ENCODE measurements around the gene TIMM21. TPM values are rescaled to one million over a fixed set of nuclear protein-coding genes. Genes with fewer than 3 reads are reported as not detected.
A peak's percentile ranks its signal among the peaks of the same experiment; 100 is the strongest.

The TIMM21 gene
- total and polyA plus RNA-seq, 2 of the 13 experiments (the other 11 are each of a cell fraction or from before 2014, with no cell fraction given) = 29.6 to 62.3 TPM

DNA sequence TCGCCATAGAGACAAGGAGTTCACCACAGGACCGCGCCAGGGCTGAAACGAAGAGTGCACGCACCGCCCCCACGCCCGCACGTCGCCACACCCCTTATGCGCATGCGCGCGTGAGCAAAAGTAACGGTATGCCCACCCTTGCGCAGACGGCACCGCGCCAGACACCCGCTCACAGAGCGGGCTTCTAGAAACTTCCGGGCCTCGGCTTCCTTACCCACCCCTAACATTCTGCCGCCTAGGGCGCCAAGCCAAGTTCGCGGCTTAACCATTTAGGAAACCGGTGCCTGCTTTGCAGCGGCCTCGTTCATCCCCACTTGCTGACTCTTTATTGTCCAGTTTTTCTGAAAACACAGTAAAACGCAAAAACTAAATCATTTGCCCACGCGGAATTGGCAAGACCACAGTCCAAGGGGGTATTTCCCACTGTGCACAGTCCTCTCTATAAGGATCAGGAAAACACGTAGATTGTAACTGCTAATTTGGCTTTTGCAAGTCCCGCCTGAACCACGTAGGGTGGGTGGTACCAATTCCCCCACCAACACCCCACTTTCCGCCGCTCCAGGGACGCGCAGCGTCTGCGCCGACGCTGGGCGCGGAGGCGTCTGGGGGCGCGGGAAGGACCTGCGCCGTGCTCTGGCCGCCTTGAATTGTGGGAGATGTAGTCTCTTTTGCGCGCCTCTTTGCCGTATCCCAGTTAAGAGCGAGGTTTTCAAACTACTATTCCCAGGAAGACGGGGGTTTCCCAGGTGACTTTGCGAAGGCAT is at the start of gene TIMM21, which contains the start of gene FBXO15 (continued):
- TF ChIP-seq, protein P1, sequence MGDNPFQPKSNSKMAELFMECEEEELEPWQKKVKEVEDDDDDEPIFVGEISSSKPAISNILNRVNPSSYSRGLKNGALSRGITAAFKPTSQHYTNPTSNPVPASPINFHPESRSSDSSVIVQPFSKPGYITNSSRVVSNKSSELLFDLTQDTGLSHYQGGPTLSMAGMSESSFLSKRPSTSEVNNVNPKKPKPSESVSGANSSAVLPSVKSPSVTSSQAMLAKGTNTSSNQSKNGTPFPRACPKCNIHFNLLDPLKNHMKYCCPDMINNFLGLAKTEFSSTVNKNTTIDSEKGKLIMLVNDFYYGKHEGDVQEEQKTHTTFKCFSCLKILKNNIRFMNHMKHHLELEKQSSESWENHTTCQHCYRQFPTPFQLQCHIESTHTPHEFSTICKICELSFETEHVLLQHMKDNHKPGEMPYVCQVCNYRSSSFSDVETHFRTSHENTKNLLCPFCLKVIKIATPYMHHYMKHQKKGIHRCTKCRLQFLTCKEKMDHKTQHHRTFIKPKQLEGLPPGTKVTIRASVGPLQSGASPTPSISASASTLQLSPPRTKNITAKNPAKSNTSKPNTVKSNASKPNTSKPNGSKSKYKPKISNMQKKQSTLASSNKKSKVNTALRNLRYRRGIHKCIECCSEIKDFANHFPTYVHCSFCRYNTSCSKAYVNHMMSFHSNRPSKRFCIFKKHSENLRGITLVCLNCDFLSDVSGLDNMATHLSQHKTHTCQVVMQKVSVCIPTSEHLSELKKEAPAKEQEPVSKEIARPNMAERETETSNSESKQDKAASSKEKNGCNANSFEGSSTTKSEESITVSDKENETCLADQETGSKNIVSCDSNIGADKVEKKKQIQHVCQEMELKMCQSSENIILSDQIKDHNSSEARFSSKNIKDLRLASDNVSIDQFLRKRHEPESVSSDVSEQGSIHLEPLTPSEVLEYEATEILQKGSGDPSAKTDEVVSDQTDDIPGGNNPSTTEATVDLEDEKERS (CRISPR knock-in tag; IDR thresholded peaks at IDR 0.05) = 0 out of 2 replicates have a peak, but pooled peaks have one; percentile 53
- no peak for TF ChIP-seq PRDM4 (CRISPR knock-in tag; IDR thresholded peaks at IDR 0.05; ENCODE audit: borderline replicate concordance)
- TF ChIP-seq ZNF766 (CRISPR knock-in tag; IDR thresholded peaks at IDR 0.05; ENCODE audit: borderline replicate concordance) = peak; percentile 84; the same call in 1 of the 2 replicates
- 0 out of 2 replicates have a peak, but pooled peaks have one; percentile 68 for TF ChIP-seq SIN3A (IDR thresholded peaks at IDR 0.05; ENCODE audit: borderline replicate concordance, low read depth, low read length)
- TF ChIP-seq PLRG1 (conservative IDR thresholded peaks at IDR 0.05) = no peak
- no peak for TF ChIP-seq CBFB (CRISPR knock-in tag; IDR thresholded peaks at IDR 0.05)
- TF ChIP-seq ZNF230 (CRISPR knock-in tag; IDR thresholded peaks at IDR 0.05) = peak; percentile 87; the same call in 1 of the 2 replicates
- TF ChIP-seq AGO1 (IDR thresholded peaks at IDR 0.05; ENCODE audit: low read depth, low read length, poor library complexity, severe bottlenecking) = peak; percentile 55
- TF ChIP-seq ELK4 (CRISPR knock-in tag; IDR thresholded peaks at IDR 0.05; ENCODE audit: borderline replicate concordance) = no peak
- peak; percentile 85 for TF ChIP-seq ZFP90 (CRISPR knock-in tag; IDR thresholded peaks at IDR 0.05; ENCODE audit: borderline replicate concordance)
- TF ChIP-seq ZNF12 (CRISPR knock-in tag; IDR thresholded peaks at IDR 0.05) = peak; percentile 66; the same call in 1 of the 2 replicates
- TF ChIP-seq DMAP1 (CRISPR knock-in tag; IDR thresholded peaks at IDR 0.05) = peak; percentile 79; the same call in 1 of the 2 replicates
- TF ChIP-seq PREB (CRISPR knock-in tag; IDR thresholded peaks at IDR 0.05) = no peak
- TF ChIP-seq SRSF1 (optimal IDR thresholded peaks at IDR 0.05; ENCODE audit: low read depth, low read length) = peak; percentile 82
- TF ChIP-seq TFE3 (CRISPR knock-in tag; IDR thresholded peaks at IDR 0.05) = no peak; the same call in 1 of the 2 replicates
- TF ChIP-seq ZNF761 (CRISPR knock-in tag; conservative IDR thresholded peaks at IDR 0.05) = peak; percentile 86; the same call in 1 of the 2 replicates
- TF ChIP-seq PRMT3 (CRISPR knock-in tag; IDR thresholded peaks at IDR 0.05; ENCODE audit: borderline replicate concordance, low read depth) = 0 out of 2 replicates have a peak, but pooled peaks have one; percentile 69

Data from HepG2 (cell line).